Left kidney (tissue), 2 donors: Measurements from ENCODE around the gene STX12. TPM values are rescaled to one million over a fixed set of nuclear protein-coding genes. Genes with fewer than 3 reads are reported as not detected.
A peak's percentile ranks its signal among the peaks of the same experiment; 100 is the strongest.
"Not testable (repeated sequence)": the region's sequence is repeated elsewhere in the genome, so short reads cannot be mapped to it uniquely, and the experiment has no call there.

ENCODE experiments used
- DNase-seq: peaks from one replicate; pipeline ENCODE4 v3.0.0-alpha.2; 2013
- polyA plus RNA-seq: library from polyadenylated mRNA; unstranded; fragments of 120-200 nt; gene quantifications from one replicate; pipeline ENCODE4 v1.2.1, GENCODE V29; 2013; ENCODE audit not compliant: insufficient read length

The STX12 gene
- polyA plus RNA-seq, 1 donor: 54.7 TPM

- no peak for DNase-seq
Measured at GRCh38 chr1:27773826-27774445, 917 bp downstream of the STX12 start.

GRCh38 chr1:27774654-27775053, 1.6 kb downstream of the STX12 start:
- DNase-seq: no peak

GRCh38 chr1:27775336-27775735, 2.3 kb downstream of the STX12 start:
- not testable (repeated sequence) for DNase-seq

- not testable (repeated sequence) for DNase-seq
Measured at GRCh38 chr1:27776276-27776675, 3.3 kb downstream of the STX12 start.

GRCh38 chr1:27778056-27778455, 5.0 kb downstream of the STX12 start:
- no peak for DNase-seq

GRCh38 chr1:27779122-27779521, 6.1 kb downstream of the STX12 start:
- no peak for DNase-seq

- no peak for DNase-seq
Measured at GRCh38 chr1:27782950-27783349, 9.9 kb downstream of the STX12 start.

- DNase-seq: no peak
Measured at GRCh38 chr1:27784700-27785099, 11.7 kb downstream of the STX12 start.

- no peak for DNase-seq
Measured at GRCh38 chr1:27785781-27786455, 12.9 kb downstream of the STX12 start.

GRCh38 chr1:27787895-27788294, 14.9 kb downstream of the STX12 start:
- DNase-seq: no peak

GRCh38 chr1:27789540-27790041, 16.6 kb downstream of the STX12 start:
- peak; percentile 5 for DNase-seq

GRCh38 chr1:27790270-27790669, 17.3 kb downstream of the STX12 start:
- DNase-seq: not testable (repeated sequence)

GRCh38 chr1:27795601-27796000, 22.6 kb downstream of the STX12 start:
- DNase-seq: no peak

GRCh38 chr1:27804791-27805190, 31.8 kb downstream of the STX12 start:
- no peak for DNase-seq

GRCh38 chr1:27806758-27807157, 33.7 kb downstream of the STX12 start:
- DNase-seq: no peak

GRCh38 chr1:27807385-27807784, 34.4 kb downstream of the STX12 start:
- DNase-seq: no peak

- not testable (repeated sequence) for DNase-seq
Measured at GRCh38 chr1:27808131-27808530, 35.1 kb downstream of the STX12 start.

GRCh38 chr1:27809883-27810282, 36.9 kb downstream of the STX12 start:
- no peak for DNase-seq

GRCh38 chr1:27811741-27812500, 38.9 kb downstream of the STX12 start:
- DNase-seq: no peak

GRCh38 chr1:27816921-27817630, 44.1 kb downstream of the STX12 start:
- DNase-seq: peak; percentile 34

- no peak for DNase-seq
Measured at GRCh38 chr1:27821761-27822315, 48.8 kb downstream of the STX12 start.

- DNase-seq: no peak
Measured at GRCh38 chr1:27823784-27824183, 50.8 kb downstream of the STX12 start.
